HCT116 (cell line): Measurements from ENCODE around the gene COX15. TPM values are rescaled to one million over a fixed set of nuclear protein-coding genes. Genes with fewer than 3 reads are reported as not detected.

Experiments
- ATAC-seq: fragments of 200-7000 bp; cut with Tn5 transposase; 2 replicates; pipeline ENCODE4 v1.9.1; 2020; ENCODE audit warnings: mild to moderate bottlenecking, moderate library complexity
- BruUV-seq: library from RNA; stranded (reverse); fragments of 400-500 nt; replicated peaks from 2 replicates; lab custom pipeline; 2021; lab: Mats Ljungman, UMichigan
- CTCF ChIA-PET: fragments of 300-600 bp; sonication (Branson Sonifier 250); formaldehyde crosslinking; loops from one replicate; lab custom pipeline; 2021; ENCODE audit warnings: antibody characterized with exemption; lab: Charles Lee
- POLR2A ChIA-PET: fragments of 300-600, 350-600 bp; sonication (Branson Sonifier 250); formaldehyde crosslinking; loops from one replicate; lab custom pipeline; 2021; ENCODE audit warnings: antibody characterized with exemption; lab: Charles Lee
- RAD21 ChIA-PET, 2 experiments: fragments of 300-600 bp; sonication (Branson Sonifier 250); formaldehyde crosslinking; loops; one replicate each; lab custom pipeline; 2023; ENCODE audit warnings: low total read pairs in 2 of 2; ENCODE audit not compliant: uncharacterized antibody in 2 of 2, unreplicated experiment in 2 of 2, low non-redundant PET in 1 of 2; lab: Charles Lee
- DNase-seq: peaks from one replicate; pipeline ENCODE4 v3.0.0-alpha.2; 2010; ENCODE audit warnings: low read depth, low spot score
- H2AFZ ChIP-seq: fragments of 200-600 bp; shearing (Covaris generic), sonication (generic); 2 replicates; pipeline ENCODE4 v1.6.1; 2017; ENCODE audit warnings: low read depth, mixed run types, mixed read lengths, antibody characterized with exemption, low read length; ENCODE audit not compliant: poor library complexity, severe bottlenecking
- H3K27ac ChIP-seq: 2 replicates; pipeline ENCODE4 v1.5.1; 2012; ENCODE audit warnings: low read depth, low read length
- H3K27me3 ChIP-seq: fragments of 200-600 bp; sonication (generic); 2 replicates; pipeline ENCODE4 v1.6.1; 2016; ENCODE audit warnings: mixed run types, low read length, mixed read lengths; ENCODE audit not compliant: insufficient read depth
- H3K36me3 ChIP-seq, 2 experiments: fragments of 200-500 bp in 1 of 2; fragments of 200-600 bp in 1 of 2; sonication (Bioruptor generic) in 1 of 2; sonication (generic) in 1 of 2; 2 replicates each; pipeline versions ENCODE4 v1.5.1 to v1.6.1; 2014 to 2016; ENCODE audit warnings: low read length in 2 of 2, inconsistent platforms in 1 of 2, mixed read lengths in 1 of 2, mixed run types in 1 of 2; ENCODE audit not compliant: insufficient read depth in 2 of 2, control insufficient read depth in 1 of 2
- H3K4me1 ChIP-seq, 2 experiments: fragments of 200-600 bp in 1 of 2; sonication (generic) in 1 of 2; 2 replicates each; pipeline versions ENCODE4 v1.5.1 to v1.6.1; 2012 to 2017; ENCODE audit warnings: low read length in 2 of 2, inconsistent platforms in 1 of 2, mild to moderate bottlenecking in 1 of 2, mixed read lengths in 1 of 2, mixed run types in 1 of 2, moderate library complexity in 1 of 2; ENCODE audit not compliant: insufficient read depth in 2 of 2, control insufficient read depth in 1 of 2
- H3K4me2 ChIP-seq: fragments of 200-600 bp; sonication (generic); 2 replicates; pipeline ENCODE4 v1.6.1; 2017; ENCODE audit warnings: mixed run types, low read length, mixed read lengths
- H3K4me3 ChIP-seq, 2 experiments: fragments of 200-600 bp in 1 of 2; sonication (generic) in 1 of 2; replicated peaks in 1 of 2; 2 replicates each; pipeline ENCODE4 v1.5.1; 2011 to 2016; ENCODE audit warnings: low read length in 2 of 2, control low read depth in 1 of 2, low read depth in 1 of 2, mild to moderate bottlenecking in 1 of 2, mixed read lengths in 1 of 2, mixed run types in 1 of 2
- H3K79me2 ChIP-seq: fragments of 200-600 bp; sonication (generic); 2 replicates; pipeline ENCODE4 v1.6.1; 2017; ENCODE audit warnings: mild to moderate bottlenecking, mixed run types, low read length, moderate library complexity, mixed read lengths; ENCODE audit not compliant: insufficient read depth
- H3K9ac ChIP-seq: fragments of 200-600 bp; sonication (generic); 2 replicates; pipeline ENCODE4 v1.6.1; 2016; ENCODE audit warnings: low read length, mixed read lengths
- H3K9me2 ChIP-seq: fragments of 200-600 bp; sonication (generic), shearing (Covaris generic); 2 replicates; pipeline ENCODE4 v1.6.1; 2017; ENCODE audit warnings: mixed run types, mild to moderate bottlenecking, moderate library complexity; ENCODE audit not compliant: insufficient read depth
- H3K9me3 ChIP-seq, 2 experiments: fragments of 200-500 bp in 1 of 2; fragments of 200-600 bp in 1 of 2; sonication (Bioruptor generic) in 1 of 2; sonication (generic) in 1 of 2; 2 replicates each; pipeline ENCODE4 v1.6.1; 2014 to 2017; ENCODE audit warnings: low read length in 2 of 2, mixed read lengths in 2 of 2, inconsistent platforms in 1 of 2, low read depth in 1 of 2, mild to moderate bottlenecking in 1 of 2, mixed run types in 1 of 2, moderate library complexity in 1 of 2; ENCODE audit not compliant: control insufficient read depth in 1 of 2, insufficient read depth in 1 of 2
- H4K20me1 ChIP-seq: fragments of 200-600 bp; sonication (generic), shearing (Covaris generic); 2 replicates; pipeline ENCODE4 v1.6.1; 2017; ENCODE audit warnings: mixed run types, mild to moderate bottlenecking, moderate library complexity; ENCODE audit not compliant: insufficient read depth
- CEBPB ChIP-seq: IDR thresholded peaks from 2 replicates; pipeline ENCODE4 v1.6.1; 2012; ENCODE audit warnings: low read depth
- EGR1 ChIP-seq: IDR thresholded peaks from 2 replicates; pipeline ENCODE4 v1.6.1; 2012; ENCODE audit warnings: low read depth
- ELF1 ChIP-seq: IDR thresholded peaks from 2 replicates; pipeline ENCODE4 v1.6.1; 2012; ENCODE audit warnings: low read depth, borderline replicate concordance
- FOSL1 ChIP-seq: IDR thresholded peaks from 2 replicates; pipeline ENCODE4 v1.6.1; 2012; ENCODE audit warnings: low read depth
- RAD21 ChIP-seq: IDR thresholded peaks from 2 replicates; pipeline ENCODE4 v1.6.1; 2012; ENCODE audit warnings: low read depth, mild to moderate bottlenecking
- YY1 ChIP-seq: IDR thresholded peaks from 2 replicates; pipeline ENCODE4 v1.6.1; 2011; ENCODE audit warnings: low read length, low read depth, moderate library complexity, mild to moderate bottlenecking; ENCODE audit not compliant: insufficient replicate concordance; ENCODE audit errors: extremely low read depth
- ZFX ChIP-seq: fragments of 450-650 bp; IDR thresholded peaks from 2 replicates; pipeline ENCODE4 v1.6.1; 2017
- intact Hi-C: fragments of 100-400 bp; cut with micrococcal nuclease; formaldehyde crosslinking; loops from 2 replicates; pipeline ENCODE4 v1.10.0; 2022
- total RNA-seq: library from RNA; stranded (reverse); gene quantifications from one replicate; pipeline ENCODE4 v1.2.1, GENCODE V29; 2021; ENCODE audit not compliant: unreplicated experiment
- TF ChIP-seq, protein P1 (sequence below), 3 experiments: fragments of 200-600 bp in 1 of 3; sonication (generic) in 1 of 3; IDR thresholded peaks in 2 of 3; conservative IDR thresholded peaks in 1 of 3; 2 replicates each; pipeline ENCODE4 v1.5.1; 2012 to 2017; ENCODE audit warnings: low read depth in 2 of 3, low read length in 2 of 3, antibody characterized with exemption in 1 of 3, borderline replicate concordance in 1 of 3, control low read depth in 1 of 3, mild to moderate bottlenecking in 1 of 3, mixed read lengths in 1 of 3, mixed run types in 1 of 3, moderate library complexity in 1 of 3; ENCODE audit not compliant: insufficient read depth in 1 of 3
- TF ChIP-seq, protein P2 (sequence below): IDR thresholded peaks from 2 replicates; pipeline ENCODE4 v1.6.1; 2012
- TF ChIP-seq, protein P3 (sequence below): IDR thresholded peaks from 2 replicates; pipeline ENCODE4 v1.6.1; 2012; ENCODE audit warnings: low read depth

COX15 gene
- total RNA-seq, 1 experiment from 2014 or later = 79.6 TPM

DNA sequence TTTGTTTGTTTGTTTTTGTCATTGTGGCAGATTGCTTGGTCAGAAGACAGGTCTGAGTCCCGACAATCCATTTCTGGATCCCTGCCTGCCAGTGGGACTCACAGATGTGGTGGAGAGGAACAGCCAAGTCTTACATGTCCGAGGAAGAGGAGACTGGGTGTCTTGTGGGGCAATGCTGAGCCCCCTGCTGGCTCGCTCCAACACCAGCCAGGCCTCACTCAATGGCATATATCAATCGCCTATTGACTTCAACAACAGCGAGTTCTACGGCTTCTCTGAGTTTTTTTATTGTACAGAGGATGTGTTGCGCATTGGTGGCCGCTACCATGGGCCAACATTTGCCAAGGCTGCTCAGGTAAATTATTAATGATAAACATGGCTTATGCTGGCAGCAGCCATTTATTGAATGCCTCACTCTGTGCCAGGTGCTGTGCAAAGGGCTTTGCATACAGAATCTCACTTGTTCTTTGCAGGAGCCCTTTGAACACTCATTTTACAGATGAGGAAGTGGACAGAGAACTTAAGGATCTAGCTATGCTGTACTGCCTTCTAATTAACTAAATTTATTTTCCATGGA, 33.3 kb downstream of the COX15 start:
- TF ChIP-seq FOSL1 = no peak
- peak; percentile 32 for TF ChIP-seq RAD21
- TF ChIP-seq, protein P1, sequence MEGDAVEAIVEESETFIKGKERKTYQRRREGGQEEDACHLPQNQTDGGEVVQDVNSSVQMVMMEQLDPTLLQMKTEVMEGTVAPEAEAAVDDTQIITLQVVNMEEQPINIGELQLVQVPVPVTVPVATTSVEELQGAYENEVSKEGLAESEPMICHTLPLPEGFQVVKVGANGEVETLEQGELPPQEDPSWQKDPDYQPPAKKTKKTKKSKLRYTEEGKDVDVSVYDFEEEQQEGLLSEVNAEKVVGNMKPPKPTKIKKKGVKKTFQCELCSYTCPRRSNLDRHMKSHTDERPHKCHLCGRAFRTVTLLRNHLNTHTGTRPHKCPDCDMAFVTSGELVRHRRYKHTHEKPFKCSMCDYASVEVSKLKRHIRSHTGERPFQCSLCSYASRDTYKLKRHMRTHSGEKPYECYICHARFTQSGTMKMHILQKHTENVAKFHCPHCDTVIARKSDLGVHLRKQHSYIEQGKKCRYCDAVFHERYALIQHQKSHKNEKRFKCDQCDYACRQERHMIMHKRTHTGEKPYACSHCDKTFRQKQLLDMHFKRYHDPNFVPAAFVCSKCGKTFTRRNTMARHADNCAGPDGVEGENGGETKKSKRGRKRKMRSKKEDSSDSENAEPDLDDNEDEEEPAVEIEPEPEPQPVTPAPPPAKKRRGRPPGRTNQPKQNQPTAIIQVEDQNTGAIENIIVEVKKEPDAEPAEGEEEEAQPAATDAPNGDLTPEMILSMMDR (IDR thresholded peaks at IDR 0.05 in 2 of 3, conservative IDR thresholded peaks at IDR 0.05 in 1 of 3; ENCODE audit: borderline replicate concordance in 1 of 3, insufficient read depth in 1 of 3, low read depth in 2 of 3, low read length in 2 of 3) = peak; percentile 20 to 38 (median 37); a peak in 4 of 6 replicates
- H3K4me1 ChIP-seq = no peaks in the 10 kb centered on the region
- no peak overlapping the region for H3K4me3 ChIP-seq
- no peak overlapping the region for H3K9ac ChIP-seq
- ATAC-seq (peak; percentile 69; the same call in 1 of the 2 replicates), DNase-seq (no peak)
- ChIA-PET RAD21 (no interaction called here), POLR2A (interaction anchor here (0.6 kb wide), 1 partner anchor 95 kb away, joined by 3 read pairs; no protein-coding TSS in a partner anchor), CTCF (no interaction called here)
- H3K4me2 ChIP-seq = no peak overlapping the region
- no peaks in the 10 kb centered on the region for H3K27me3 ChIP-seq
- no peak overlapping the region for H3K27ac ChIP-seq
- H3K9me2 ChIP-seq = no peaks in the 10 kb centered on the region
- no peaks in the 10 kb centered on the region for H4K20me1 ChIP-seq
- intact Hi-C loops = no loop called here
- no peaks in the 10 kb centered on the region for H3K9me3 ChIP-seq
- BruUV-seq = no TSS peak
- H3K36me3 ChIP-seq = peaks cover 44 to 45% of the 10 kb centered on the region in 2 experiments
- no peak overlapping the region for H2AFZ ChIP-seq
- no peaks in the 10 kb centered on the region for H3K79me2 ChIP-seq

DNA sequence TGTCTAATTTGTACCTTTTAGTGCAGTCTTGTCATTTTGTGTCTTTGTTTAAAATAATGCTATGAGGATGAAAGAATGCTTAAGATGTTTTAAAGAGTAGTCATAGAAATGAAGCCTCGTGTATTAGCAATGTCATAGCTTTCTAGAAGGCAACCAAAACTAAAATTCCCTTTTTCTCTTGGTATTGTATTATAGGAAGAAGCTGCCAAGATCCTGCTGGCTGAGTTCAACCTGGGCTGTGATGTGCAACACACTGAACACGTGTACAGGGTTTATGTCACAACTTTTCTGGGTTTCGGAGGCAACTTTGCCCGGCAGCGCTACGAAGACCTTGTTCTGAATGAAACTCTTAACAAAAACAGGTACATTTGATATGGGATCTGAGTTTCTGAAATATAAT, 36.2 kb downstream of the COX15 start:
- Histone ChIP-seq H4K20me1 (no peaks in the 10 kb centered on the region), H2AFZ (no peak overlapping the region), H3K36me3 (peaks cover 44 to 45% of the 10 kb centered on the region in 2 experiments), H3K27me3 (no peaks in the 10 kb centered on the region), H3K9me2 (no peaks in the 10 kb centered on the region), H3K4me1 (no peaks in the 10 kb centered on the region), H3K4me3 (no peak overlapping the region), H3K79me2 (no peaks in the 10 kb centered on the region), H3K27ac (no peak overlapping the region), H3K9ac (no peak overlapping the region), H3K4me2 (no peak overlapping the region), H3K9me3 (no peaks in the 10 kb centered on the region)
- CTCF ChIA-PET = no interaction called here
- no peak for DNase-seq
- no TSS peak for BruUV-seq
- TF ChIP-seq EGR1 (no peak), ZFX (no peak), ELF1 (no peak), RAD21 (no peak), FOSL1 (no peak), YY1 (no peak), CEBPB (no peak)
- TF ChIP-seq, protein P2, sequence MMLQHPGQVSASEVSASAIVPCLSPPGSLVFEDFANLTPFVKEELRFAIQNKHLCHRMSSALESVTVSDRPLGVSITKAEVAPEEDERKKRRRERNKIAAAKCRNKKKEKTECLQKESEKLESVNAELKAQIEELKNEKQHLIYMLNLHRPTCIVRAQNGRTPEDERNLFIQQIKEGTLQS = no peak
- TF ChIP-seq, protein P3, sequence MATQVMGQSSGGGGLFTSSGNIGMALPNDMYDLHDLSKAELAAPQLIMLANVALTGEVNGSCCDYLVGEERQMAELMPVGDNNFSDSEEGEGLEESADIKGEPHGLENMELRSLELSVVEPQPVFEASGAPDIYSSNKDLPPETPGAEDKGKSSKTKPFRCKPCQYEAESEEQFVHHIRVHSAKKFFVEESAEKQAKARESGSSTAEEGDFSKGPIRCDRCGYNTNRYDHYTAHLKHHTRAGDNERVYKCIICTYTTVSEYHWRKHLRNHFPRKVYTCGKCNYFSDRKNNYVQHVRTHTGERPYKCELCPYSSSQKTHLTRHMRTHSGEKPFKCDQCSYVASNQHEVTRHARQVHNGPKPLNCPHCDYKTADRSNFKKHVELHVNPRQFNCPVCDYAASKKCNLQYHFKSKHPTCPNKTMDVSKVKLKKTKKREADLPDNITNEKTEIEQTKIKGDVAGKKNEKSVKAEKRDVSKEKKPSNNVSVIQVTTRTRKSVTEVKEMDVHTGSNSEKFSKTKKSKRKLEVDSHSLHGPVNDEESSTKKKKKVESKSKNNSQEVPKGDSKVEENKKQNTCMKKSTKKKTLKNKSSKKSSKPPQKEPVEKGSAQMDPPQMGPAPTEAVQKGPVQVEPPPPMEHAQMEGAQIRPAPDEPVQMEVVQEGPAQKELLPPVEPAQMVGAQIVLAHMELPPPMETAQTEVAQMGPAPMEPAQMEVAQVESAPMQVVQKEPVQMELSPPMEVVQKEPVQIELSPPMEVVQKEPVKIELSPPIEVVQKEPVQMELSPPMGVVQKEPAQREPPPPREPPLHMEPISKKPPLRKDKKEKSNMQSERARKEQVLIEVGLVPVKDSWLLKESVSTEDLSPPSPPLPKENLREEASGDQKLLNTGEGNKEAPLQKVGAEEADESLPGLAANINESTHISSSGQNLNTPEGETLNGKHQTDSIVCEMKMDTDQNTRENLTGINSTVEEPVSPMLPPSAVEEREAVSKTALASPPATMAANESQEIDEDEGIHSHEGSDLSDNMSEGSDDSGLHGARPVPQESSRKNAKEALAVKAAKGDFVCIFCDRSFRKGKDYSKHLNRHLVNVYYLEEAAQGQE = no peak
- RAD21 ChIA-PET = no interaction called here
- intact Hi-C loops = no loop called here
- ATAC-seq = no peak
- POLR2A ChIA-PET = no interaction called here
